ENCODE measurements around the gene DDIT4.
"Not testable (repeated sequence)": the region's sequence is repeated elsewhere in the genome, so short reads cannot be mapped to it uniquely, and the experiment has no call there.

DNA sequence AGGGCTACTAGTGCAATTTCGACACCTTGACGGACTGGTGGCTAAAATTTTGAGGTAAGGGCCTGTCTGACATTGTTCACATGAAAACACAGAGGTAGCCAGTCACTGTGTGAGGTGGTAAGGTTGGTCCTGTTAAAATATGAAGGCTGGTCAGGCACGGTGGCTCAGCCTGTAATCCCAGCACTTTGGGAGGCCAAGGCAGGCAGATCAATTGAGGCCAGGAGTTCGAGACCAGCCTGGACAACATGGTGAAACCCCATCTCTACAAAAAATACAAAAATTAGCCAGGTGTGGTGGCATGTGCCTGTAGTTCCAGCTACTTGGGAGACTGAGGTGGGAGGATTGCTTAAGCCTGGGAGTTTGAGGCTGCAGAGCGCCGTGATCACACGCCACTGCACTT is 34.0 kb downstream of the DDIT4 start:
- TF ChIP-seq, protein P1, sequence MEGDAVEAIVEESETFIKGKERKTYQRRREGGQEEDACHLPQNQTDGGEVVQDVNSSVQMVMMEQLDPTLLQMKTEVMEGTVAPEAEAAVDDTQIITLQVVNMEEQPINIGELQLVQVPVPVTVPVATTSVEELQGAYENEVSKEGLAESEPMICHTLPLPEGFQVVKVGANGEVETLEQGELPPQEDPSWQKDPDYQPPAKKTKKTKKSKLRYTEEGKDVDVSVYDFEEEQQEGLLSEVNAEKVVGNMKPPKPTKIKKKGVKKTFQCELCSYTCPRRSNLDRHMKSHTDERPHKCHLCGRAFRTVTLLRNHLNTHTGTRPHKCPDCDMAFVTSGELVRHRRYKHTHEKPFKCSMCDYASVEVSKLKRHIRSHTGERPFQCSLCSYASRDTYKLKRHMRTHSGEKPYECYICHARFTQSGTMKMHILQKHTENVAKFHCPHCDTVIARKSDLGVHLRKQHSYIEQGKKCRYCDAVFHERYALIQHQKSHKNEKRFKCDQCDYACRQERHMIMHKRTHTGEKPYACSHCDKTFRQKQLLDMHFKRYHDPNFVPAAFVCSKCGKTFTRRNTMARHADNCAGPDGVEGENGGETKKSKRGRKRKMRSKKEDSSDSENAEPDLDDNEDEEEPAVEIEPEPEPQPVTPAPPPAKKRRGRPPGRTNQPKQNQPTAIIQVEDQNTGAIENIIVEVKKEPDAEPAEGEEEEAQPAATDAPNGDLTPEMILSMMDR (IDR thresholded peaks at IDR 0.05; ENCODE audit: low read depth, low read length) = not testable (repeated sequence)
- not testable (repeated sequence) for TF ChIP-seq MYC (IDR thresholded peaks at IDR 0.05; ENCODE audit: low read depth, low read length); POLR2A (IDR thresholded peaks at IDR 0.05; ENCODE audit: extremely low read depth, insufficient read length)

All from NB4 (cell line).